Measurements from ENCODE around the gene ALG3.
A peak's percentile ranks its signal among the peaks of the same experiment; 100 is the strongest.

Gene ALG3

GRCh38 chr3:184248454-184249411 lies at the start of gene ALG3:
ALG3 (minus strand) TSS chr3:184248962; CDS start chr3:184248940, 22 bp downstream.
- no peaks in the 10 kb centered on the region for H3K27me3 ChIP-seq (ENCODE audit: insufficient read depth, low read length)
- no peaks in the 10 kb centered on the region for H3K4me1 ChIP-seq (ENCODE audit: insufficient read depth, low read length)
- H3K9ac ChIP-seq (ENCODE audit: low read depth, low read length): peak within 1 kb of the TSS; percentile 98
- H3K27ac ChIP-seq (ENCODE audit: low read length): peak within 1 kb of the TSS; percentile 96
- peaks cover 20% of the 10 kb centered on the region for H3K36me3 ChIP-seq (ENCODE audit: insufficient read depth, low read depth, low read length)
- no peaks in the 10 kb centered on the region for H3K9me3 ChIP-seq (ENCODE audit: insufficient read depth, low read depth, low read length)
- H3K4me3 ChIP-seq (ENCODE audit: low read length): peak within 1 kb of the TSS; percentile 99

GRCh38 chr3:184296616-184297015 lies 47.9 kb upstream of the ALG3 start:
- Histone ChIP-seq H3K27me3 (ENCODE audit: insufficient read depth, low read length) (no peaks in the 10 kb centered on the region), H3K4me3 (ENCODE audit: low read length) (no peak overlapping the region), H3K9ac (ENCODE audit: low read depth, low read length) (no peak overlapping the region), H3K9me3 (ENCODE audit: insufficient read depth, low read depth, low read length) (no peaks in the 10 kb centered on the region), H3K4me1 (ENCODE audit: insufficient read depth, low read length) (no peaks in the 10 kb centered on the region), H3K27ac (ENCODE audit: low read length) (no peak overlapping the region), H3K36me3 (ENCODE audit: insufficient read depth, low read depth, low read length) (peaks cover 17% of the 10 kb centered on the region)

GRCh38 chr3:184295771-184296170 lies 47.0 kb upstream of the ALG3 start:
- H3K36me3 ChIP-seq (ENCODE audit: insufficient read depth, low read depth, low read length): peaks cover 9% of the 10 kb centered on the region
- H3K9me3 ChIP-seq (ENCODE audit: insufficient read depth, low read depth, low read length): no peaks in the 10 kb centered on the region
- H3K27ac ChIP-seq (ENCODE audit: low read length): no peak overlapping the region
- no peaks in the 10 kb centered on the region for H3K4me1 ChIP-seq (ENCODE audit: insufficient read depth, low read length)
- no peak overlapping the region for H3K9ac ChIP-seq (ENCODE audit: low read depth, low read length)
- H3K27me3 ChIP-seq (ENCODE audit: insufficient read depth, low read length): no peaks in the 10 kb centered on the region
- H3K4me3 ChIP-seq (ENCODE audit: low read length): no peak overlapping the region

- Histone ChIP-seq H3K9ac (ENCODE audit: low read depth, low read length) (no peak overlapping the region), H3K4me3 (ENCODE audit: low read length) (no peak overlapping the region), H3K4me1 (ENCODE audit: insufficient read depth, low read length) (no peaks in the 10 kb centered on the region), H3K9me3 (ENCODE audit: insufficient read depth, low read depth, low read length) (no peaks in the 10 kb centered on the region), H3K27ac (ENCODE audit: low read length) (no peak overlapping the region), H3K36me3 (ENCODE audit: insufficient read depth, low read depth, low read length) (no peaks in the 10 kb centered on the region), H3K27me3 (ENCODE audit: insufficient read depth, low read length) (no peaks in the 10 kb centered on the region)
Observed at GRCh38 chr3:184291738-184292445, 43.1 kb upstream of the ALG3 start.

GRCh38 chr3:184291044-184291737 lies 42.4 kb upstream of the ALG3 start:
- Histone ChIP-seq H3K9me3 (ENCODE audit: insufficient read depth, low read depth, low read length) (no peaks in the 10 kb centered on the region), H3K27ac (ENCODE audit: low read length) (no peak overlapping the region), H3K36me3 (ENCODE audit: insufficient read depth, low read depth, low read length) (no peaks in the 10 kb centered on the region), H3K4me3 (ENCODE audit: low read length) (no peak overlapping the region), H3K4me1 (ENCODE audit: insufficient read depth, low read length) (no peaks in the 10 kb centered on the region), H3K27me3 (ENCODE audit: insufficient read depth, low read length) (no peaks in the 10 kb centered on the region), H3K9ac (ENCODE audit: low read depth, low read length) (no peak overlapping the region)

DNA sequence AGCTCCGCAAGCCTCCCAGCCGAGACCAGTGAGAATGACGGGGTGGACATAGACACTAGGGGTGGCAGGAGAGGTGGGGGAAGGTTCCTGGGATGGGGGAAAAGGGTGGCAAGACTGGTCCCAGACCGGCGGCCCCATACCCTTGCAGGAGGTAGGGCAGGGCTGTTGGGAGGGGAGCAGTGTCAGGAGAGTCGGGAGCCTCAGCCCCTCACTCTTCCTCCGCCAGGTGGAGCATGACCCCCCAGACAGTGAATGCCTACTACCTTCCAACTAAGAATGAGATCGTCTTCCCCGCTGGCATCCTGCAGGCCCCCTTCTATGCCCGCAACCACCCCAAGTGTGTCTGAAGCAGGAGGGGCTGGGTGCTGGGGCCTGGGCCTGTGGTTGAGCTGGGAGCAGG lies 41.6 kb upstream of the ALG3 start:
- H3K9me3 ChIP-seq (ENCODE audit: insufficient read depth, low read depth, low read length): no peaks in the 10 kb centered on the region
- no peaks in the 10 kb centered on the region for H3K4me1 ChIP-seq (ENCODE audit: insufficient read depth, low read length)
- H3K4me3 ChIP-seq (ENCODE audit: low read length): no peak overlapping the region
- no peaks in the 10 kb centered on the region for H3K36me3 ChIP-seq (ENCODE audit: insufficient read depth, low read depth, low read length)
- H3K9ac ChIP-seq (ENCODE audit: low read depth, low read length): no peak overlapping the region
- H3K27ac ChIP-seq (ENCODE audit: low read length): no peak overlapping the region
- H3K27me3 ChIP-seq (ENCODE audit: insufficient read depth, low read length): no peaks in the 10 kb centered on the region

- Histone ChIP-seq H3K27me3 (ENCODE audit: insufficient read depth, low read length) (no peaks in the 10 kb centered on the region), H3K4me1 (ENCODE audit: insufficient read depth, low read length) (no peaks in the 10 kb centered on the region), H3K4me3 (ENCODE audit: low read length) (no peak overlapping the region), H3K9ac (ENCODE audit: low read depth, low read length) (no peak overlapping the region), H3K36me3 (ENCODE audit: insufficient read depth, low read depth, low read length) (no peaks in the 10 kb centered on the region), H3K27ac (ENCODE audit: low read length) (no peak overlapping the region), H3K9me3 (ENCODE audit: insufficient read depth, low read depth, low read length) (no peaks in the 10 kb centered on the region)
Observed at GRCh38 chr3:184289426-184289938, 40.7 kb upstream of the ALG3 start.

DNA sequence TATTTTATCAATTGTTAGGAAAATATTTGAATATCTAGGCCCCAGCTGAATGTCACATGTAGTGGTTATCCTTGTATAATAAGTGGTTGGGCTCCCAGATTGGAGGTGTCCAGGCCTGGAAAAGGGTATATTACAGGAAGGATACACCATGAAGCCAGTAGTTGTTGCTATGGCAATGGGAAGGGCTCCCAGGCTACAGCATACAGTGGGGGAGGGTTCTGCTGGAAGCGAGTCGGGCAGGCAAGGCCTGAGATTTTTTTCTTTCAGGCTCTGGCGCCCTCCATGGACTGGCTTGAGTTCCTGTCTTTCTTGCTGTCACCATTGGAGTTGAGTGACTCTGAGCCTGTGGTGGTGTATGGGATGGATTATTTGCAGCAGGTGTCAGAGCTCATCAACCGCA lies 35.9 kb upstream of the ALG3 start:
- Histone ChIP-seq H3K9ac (ENCODE audit: low read depth, low read length) (no peak overlapping the region), H3K27me3 (ENCODE audit: insufficient read depth, low read length) (peaks cover 7% of the 10 kb centered on the region; the same call in 1 of the 2 replicates), H3K36me3 (ENCODE audit: insufficient read depth, low read depth, low read length) (no peaks in the 10 kb centered on the region), H3K4me3 (ENCODE audit: low read length) (no peak overlapping the region), H3K27ac (ENCODE audit: low read length) (no peak overlapping the region), H3K9me3 (ENCODE audit: insufficient read depth, low read depth, low read length) (no peaks in the 10 kb centered on the region), H3K4me1 (ENCODE audit: insufficient read depth, low read length) (no peaks in the 10 kb centered on the region)

- H3K27ac ChIP-seq (ENCODE audit: low read length): no peak overlapping the region
- peaks cover 14% of the 10 kb centered on the region for H3K27me3 ChIP-seq (ENCODE audit: insufficient read depth, low read length)
- no peaks in the 10 kb centered on the region for H3K9me3 ChIP-seq (ENCODE audit: insufficient read depth, low read depth, low read length)
- H3K36me3 ChIP-seq (ENCODE audit: insufficient read depth, low read depth, low read length): no peaks in the 10 kb centered on the region
- no peak overlapping the region for H3K4me3 ChIP-seq (ENCODE audit: low read length)
- H3K9ac ChIP-seq (ENCODE audit: low read depth, low read length): no peak overlapping the region
- H3K4me1 ChIP-seq (ENCODE audit: insufficient read depth, low read length): no peaks in the 10 kb centered on the region
Observed at GRCh38 chr3:184283681-184284080, 34.9 kb upstream of the ALG3 start.

- Histone ChIP-seq H3K4me1 (ENCODE audit: insufficient read depth, low read length) (no peaks in the 10 kb centered on the region), H3K36me3 (ENCODE audit: insufficient read depth, low read depth, low read length) (no peaks in the 10 kb centered on the region), H3K9me3 (ENCODE audit: insufficient read depth, low read depth, low read length) (no peaks in the 10 kb centered on the region), H3K27ac (ENCODE audit: low read length) (no peak overlapping the region), H3K27me3 (ENCODE audit: insufficient read depth, low read length) (peaks cover 22% of the 10 kb centered on the region), H3K9ac (ENCODE audit: low read depth, low read length) (no peak overlapping the region), H3K4me3 (ENCODE audit: low read length) (no peak overlapping the region)
Observed at GRCh38 chr3:184282941-184283340, 34.2 kb upstream of the ALG3 start.

DNA sequence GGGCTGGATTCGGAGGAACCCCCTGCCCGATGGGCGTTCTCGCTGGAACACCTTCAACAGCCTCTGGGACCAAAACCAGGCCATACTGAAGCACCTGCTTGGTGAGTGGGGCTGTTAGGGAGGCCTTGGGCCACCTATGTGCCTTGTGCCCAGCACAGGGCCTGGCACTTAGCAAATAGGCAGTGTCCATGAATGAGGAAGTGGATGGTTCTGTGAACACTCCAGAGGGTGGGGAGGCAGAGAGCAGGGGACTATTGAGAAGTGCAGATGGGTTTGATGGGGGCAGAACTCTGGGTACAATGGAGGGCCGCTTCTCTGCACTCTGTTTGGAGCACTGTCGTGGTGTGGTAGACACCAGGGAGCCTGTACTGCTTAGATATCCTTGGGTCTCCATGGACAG lies 28.6 kb upstream of the ALG3 start:
- Histone ChIP-seq H3K9me3 (ENCODE audit: insufficient read depth, low read depth, low read length) (no peaks in the 10 kb centered on the region), H3K4me1 (ENCODE audit: insufficient read depth, low read length) (no peaks in the 10 kb centered on the region), H3K9ac (ENCODE audit: low read depth, low read length) (no peak overlapping the region), H3K4me3 (ENCODE audit: low read length) (no peak overlapping the region), H3K27ac (ENCODE audit: low read length) (no peak overlapping the region), H3K36me3 (ENCODE audit: insufficient read depth, low read depth, low read length) (no peaks in the 10 kb centered on the region), H3K27me3 (ENCODE audit: insufficient read depth, low read length) (peaks cover 63% of the 10 kb centered on the region)

Data from iPS-20b (cell line).